Measurements from ENCODE around the gene DDX39B. TPM values are rescaled to one million over a fixed set of nuclear protein-coding genes. Genes with fewer than 3 reads are reported as not detected.
"Not testable (repeated sequence)": the region's sequence is repeated elsewhere in the genome, so short reads cannot be mapped to it uniquely, and the experiment has no call there.

Gene DDX39B
- total RNA-seq, 4 donors from 2014 or later, result 125 to 327 (median 217) TPM

- 63 to 65% methylated on average over 3 to 4 of the region's 5 CpGs for WGBS, 2 donors (ENCODE audit: low coverage in 1 of 2)
- no peak for TF ChIP-seq CTCF (IDR thresholded peaks at IDR 0.05)
- no peak for TF ChIP-seq POLR2AphosphoS5 (IDR thresholded peaks at IDR 0.05)
- no peak for TF ChIP-seq EP300 (IDR thresholded peaks at IDR 0.05)
- no peak for TF ChIP-seq POLR2A (IDR thresholded peaks at IDR 0.05)
Measured at GRCh38 chr6:31513456-31514165, 28.2 kb downstream of the DDX39B start.

GRCh38 chr6:31510007-31510406 is 31.8 kb downstream of the DDX39B start:
- Histone ChIP-seq H3K9me3 (no peaks in the 10 kb centered on the region), H3K27me3 (peaks cover 32% of the 10 kb centered on the region), H3K4me1 (no peaks in the 10 kb centered on the region), H3K4me3 (no peak overlapping the region), H3K36me3 (peaks cover 0 to 22% of the 10 kb centered on the region in 2 donors), H3K27ac (no peak overlapping the region)
- WGBS, 2 donors (ENCODE audit: low coverage in 1 of 2), result 53 to 95% methylated on average over 2 to 4 of the region's 4 CpGs
- no peak for TF ChIP-seq EP300 (IDR thresholded peaks at IDR 0.05)
- TF ChIP-seq POLR2A (IDR thresholded peaks at IDR 0.05), result no peak
- no peak for TF ChIP-seq POLR2AphosphoS5 (IDR thresholded peaks at IDR 0.05)
- no peak for TF ChIP-seq CTCF (IDR thresholded peaks at IDR 0.05)
- no peak for ATAC-seq

More at GRCh38 chr6:31513456-31514165, 28.2 kb downstream of the DDX39B start:
- ATAC-seq, result no peak
- Histone ChIP-seq H3K27ac (no peak overlapping the region), H3K9me3 (no peaks in the 10 kb centered on the region), H3K27me3 (peaks cover 23% of the 10 kb centered on the region), H3K4me3 (no peak overlapping the region), H3K36me3 (no peaks in the 10 kb centered on the region), H3K4me1 (no peaks in the 10 kb centered on the region)

- WGBS, 2 donors (ENCODE audit: low coverage in 1 of 2), result no CpG with 5 or more reads among the region's 2 CpGs
- ATAC-seq, H3K27ac ChIP-seq, H3K4me1 ChIP-seq, H3K9me3 ChIP-seq, H3K4me3 ChIP-seq: not testable (repeated sequence)
- peaks cover 0 to 22% of the 10 kb centered on the region in 2 donors for H3K36me3 ChIP-seq
- H3K27me3 ChIP-seq, result peaks cover 40% of the 10 kb centered on the region
Measured at GRCh38 chr6:31509036-31509435, 32.8 kb downstream of the DDX39B start.

- Histone ChIP-seq H3K36me3 (peaks cover 0 to 17% of the 10 kb centered on the region in 2 donors), H3K4me3 (no peak overlapping the region), H3K27me3 (peaks cover 76% of the 10 kb centered on the region), H3K9me3 (peaks cover 0 to 9% (median 0%) of the 10 kb centered on the region in 3 donors), H3K27ac (no peak overlapping the region), H3K4me1 (peaks cover 0 to 19% (median 0%) of the 10 kb centered on the region in 3 donors)
- no peak for ATAC-seq
- no peak for TF ChIP-seq CTCF (IDR thresholded peaks at IDR 0.05)
- TF ChIP-seq POLR2A (IDR thresholded peaks at IDR 0.05), result no peak
- TF ChIP-seq EP300 (IDR thresholded peaks at IDR 0.05), result no peak
- no peak for TF ChIP-seq POLR2AphosphoS5 (IDR thresholded peaks at IDR 0.05)
Measured at GRCh38 chr6:31502586-31502985, 39.2 kb downstream of the DDX39B start.

GRCh38 chr6:31499648-31500047 is 42.2 kb downstream of the DDX39B start:
- Histone ChIP-seq H3K4me1 (peaks cover 0 to 30% (median 0%) of the 10 kb centered on the region in 3 donors), H3K27me3 (peaks cover 83% of the 10 kb centered on the region)
- H3K27ac ChIP-seq, H3K4me3 ChIP-seq, H3K36me3 ChIP-seq, H3K9me3 ChIP-seq, ATAC-seq: not testable (repeated sequence)
- 100% methylated on average over 1 of the region's 2 CpGs for WGBS, 2 donors (ENCODE audit: low coverage in 1 of 2)

GRCh38 chr6:31498748-31499147 is 43.1 kb downstream of the DDX39B start:
- peak overlapping the region in 1 of 2 donors; percentile 55 for H3K4me3 ChIP-seq
- 12% methylated on average over 18 of the region's 21 CpGs; no CpG with 5 or more reads in 1 of the 2 donors for WGBS, 2 donors (ENCODE audit: low coverage in 1 of 2)
- peaks cover 0 to 9% (median 0%) of the 10 kb centered on the region in 3 donors for H3K9me3 ChIP-seq
- no peak overlapping the region for H3K27ac ChIP-seq
- no peaks in the 10 kb centered on the region for H3K36me3 ChIP-seq
- ATAC-seq, result no peak
- H3K4me1 ChIP-seq, result peaks cover 0 to 39% (median 0%) of the 10 kb centered on the region in 3 donors
- no peak for TF ChIP-seq EP300 (IDR thresholded peaks at IDR 0.05)
- TF ChIP-seq POLR2AphosphoS5 (IDR thresholded peaks at IDR 0.05), result no peak
- no peak for TF ChIP-seq CTCF (IDR thresholded peaks at IDR 0.05)
- TF ChIP-seq POLR2A (IDR thresholded peaks at IDR 0.05), result no peak
- H3K27me3 ChIP-seq, result peaks cover 84% of the 10 kb centered on the region

All from gastroesophageal sphincter (tissue), 4 donors.